DOHH2 (cell line): ENCODE results near the gene ATP5F1D.

ENCODE experiments used
- EZH2phosphoT487 ChIP-seq: fragments of 200-600 bp; sonication (generic); IDR thresholded peaks from 2 replicates; pipeline ENCODE4 v1.6.1; 2017; ENCODE audit warnings: borderline replicate concordance, mild to moderate bottlenecking, antibody characterized with exemption, low read length, moderate library complexity, mixed read lengths
- TF ChIP-seq, protein P1 (sequence below): fragments of 200-600 bp; sonication (generic); IDR thresholded peaks from one replicate; pipeline ENCODE4 v1.5.1; 2014; ENCODE audit warnings: antibody characterized with exemption, mild to moderate bottlenecking, low read depth, low read length; ENCODE audit not compliant: poor library complexity, severe bottlenecking

DNA sequence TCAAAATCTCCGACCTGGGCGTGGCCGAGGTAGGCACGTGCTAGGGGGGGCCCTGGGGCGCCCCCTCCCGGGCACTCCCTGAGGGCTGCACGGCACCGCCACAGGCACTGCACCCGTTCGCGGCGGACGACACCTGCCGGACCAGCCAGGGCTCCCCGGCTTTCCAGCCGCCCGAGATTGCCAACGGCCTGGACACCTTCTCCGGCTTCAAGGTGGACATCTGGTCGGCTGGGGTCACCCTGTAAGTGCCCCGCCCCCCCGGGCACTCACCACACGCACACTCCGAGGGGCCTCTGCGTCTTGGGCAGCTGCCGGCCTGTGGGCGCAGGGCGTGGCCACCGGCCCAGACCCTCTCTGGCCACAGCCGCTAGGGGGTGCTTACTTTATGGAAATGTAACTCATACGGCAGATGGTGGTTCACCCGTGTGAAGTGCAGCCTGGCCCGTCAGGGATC is 21.0 kb upstream of the ATP5F1D start:
- no peak for TF ChIP-seq EZH2phosphoT487
- TF ChIP-seq, protein P1, sequence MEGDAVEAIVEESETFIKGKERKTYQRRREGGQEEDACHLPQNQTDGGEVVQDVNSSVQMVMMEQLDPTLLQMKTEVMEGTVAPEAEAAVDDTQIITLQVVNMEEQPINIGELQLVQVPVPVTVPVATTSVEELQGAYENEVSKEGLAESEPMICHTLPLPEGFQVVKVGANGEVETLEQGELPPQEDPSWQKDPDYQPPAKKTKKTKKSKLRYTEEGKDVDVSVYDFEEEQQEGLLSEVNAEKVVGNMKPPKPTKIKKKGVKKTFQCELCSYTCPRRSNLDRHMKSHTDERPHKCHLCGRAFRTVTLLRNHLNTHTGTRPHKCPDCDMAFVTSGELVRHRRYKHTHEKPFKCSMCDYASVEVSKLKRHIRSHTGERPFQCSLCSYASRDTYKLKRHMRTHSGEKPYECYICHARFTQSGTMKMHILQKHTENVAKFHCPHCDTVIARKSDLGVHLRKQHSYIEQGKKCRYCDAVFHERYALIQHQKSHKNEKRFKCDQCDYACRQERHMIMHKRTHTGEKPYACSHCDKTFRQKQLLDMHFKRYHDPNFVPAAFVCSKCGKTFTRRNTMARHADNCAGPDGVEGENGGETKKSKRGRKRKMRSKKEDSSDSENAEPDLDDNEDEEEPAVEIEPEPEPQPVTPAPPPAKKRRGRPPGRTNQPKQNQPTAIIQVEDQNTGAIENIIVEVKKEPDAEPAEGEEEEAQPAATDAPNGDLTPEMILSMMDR: peak; percentile 69
